Heart left ventricle (tissue), 13 donors: ENCODE results near the gene SFXN2.

Experiments
- CTCF ChIP-seq, 12 donors: fragments of 200-600 bp; sonication (generic) in 4 of 12; IDR thresholded peaks; one replicate each; pipeline versions ENCODE4 v1.5.0 to v1.8.0; 2018 to 2022; ENCODE audit warnings: antibody characterized with exemption in 12 of 12, mild to moderate bottlenecking in 5 of 12
- POLR2A ChIP-seq, 2 donors: fragments of 450-650 bp; IDR thresholded peaks; one replicate each; pipeline ENCODE4 v1.6.1; 2017; ENCODE audit warnings: antibody characterized with exemption in 2 of 2, mild to moderate bottlenecking in 2 of 2, moderate library complexity in 2 of 2
- donor health status: ischemic (EF 13 %, LVEDD 7.1; RV severe dilation, severe dysfunction).
- donor health status: DM: no; HTN: yes; CAD: no.
- donor health status: DM: no; HTN: no; CAD: no.
- donor health status: ischemic (EF 25% LVEDD 6.9; RV normal size, moderate dysfunction).
- donor health status: ischemic (EF 25% LVEDD 5.7; RV mildly dilated, moderate dysfunction).
- donor health status: ischemic (EF 35%, LVEDD 5.7; RV mildly dilated, moderate dysfunction).
- donor health status: nonischemic (EF 11% LVEDD 7.7; RV severe dilation, severe dysfunction).
- donor health status: DM: yes; HTN: yes; CAD: no.
- donor health status: PGD.
- donor health status: ischemic (EF 29% LVEDD 5.4; RV normal size, mild dysfunction).
- donor health status: nonischemic (EF 23%, LVEDD 6.1; RV moderate dilation, normal function).

GRCh38 chr10:102764470-102765161, 50.2 kb downstream of the SFXN2 start:
- no peak for TF ChIP-seq CTCF (IDR thresholded peaks at IDR 0.05)
- TF ChIP-seq POLR2A (IDR thresholded peaks at IDR 0.05): no peak
